Bronchial epithelial cell (primary cell): ENCODE measurements around the gene MSI1. TPM values are rescaled to one million over a fixed set of nuclear protein-coding genes. Genes with fewer than 3 reads are reported as not detected.

Experiments
- DNase-seq: peaks from one replicate; pipeline ENCODE4 v3.0.0-alpha.2; 2010; ENCODE audit warnings: low read depth
- FAIRE-seq: peaks from 2 replicates; lab custom pipeline; 2011; peaks lifted over from hg19 to GRCh38; lab: Jason Lieb, UNC
- H3K27me3 ChIP-seq: 2 replicates; pipeline ENCODE4 v1.5.1; 2011; ENCODE audit warnings: low read length; ENCODE audit not compliant: control insufficient read depth, insufficient read depth
- H3K36me3 ChIP-seq: 2 replicates; pipeline ENCODE4 v1.5.1; 2011; ENCODE audit warnings: low read length; ENCODE audit not compliant: control insufficient read depth, insufficient read depth
- H3K4me3 ChIP-seq: 2 replicates; pipeline ENCODE4 v1.5.1; 2011; ENCODE audit warnings: mild to moderate bottlenecking, low read depth, low read length, control low read depth
- total RNA-seq: library from RNA; depleted of rRNA; stranded (reverse); fragments of >200 nt; gene quantifications from 2 replicates; pipeline ENCODE4 v1.2.1, GENCODE V29; 2014
- TF ChIP-seq, protein P1 (sequence below): IDR thresholded peaks from 2 replicates; pipeline ENCODE4 v1.5.1; 2011; ENCODE audit warnings: mild to moderate bottlenecking, moderate library complexity, low read length, control low read depth, inconsistent platforms; ENCODE audit not compliant: insufficient read depth, severe bottlenecking

The MSI1 gene
- total RNA-seq, 1 donor from 2014 or later, result not detected

DNA sequence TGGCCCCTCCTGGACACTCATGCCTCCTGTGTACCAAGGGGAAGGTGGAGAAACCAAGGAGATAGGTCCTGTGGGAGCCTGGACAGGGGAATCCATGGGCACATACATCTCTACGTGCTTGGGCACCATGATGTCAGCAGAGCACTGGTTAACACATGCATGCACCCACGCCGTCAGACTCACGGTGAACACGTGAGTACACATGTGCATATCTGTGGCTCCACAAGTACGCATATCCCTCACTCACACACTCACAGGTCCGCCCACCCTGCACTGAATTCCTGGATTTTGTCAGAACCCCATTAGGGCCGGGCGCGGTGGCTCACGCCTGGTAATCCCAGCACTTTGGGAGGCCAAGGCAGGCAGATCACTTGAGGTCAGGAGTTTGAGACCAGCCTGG lies 39.8 kb upstream of the MSI1 start:
- no peak overlapping the region for H3K4me3 ChIP-seq
- FAIRE-seq (no peak), DNase-seq (no peak)
- H3K36me3 ChIP-seq, result no peaks in the 10 kb centered on the region
- no peaks in the 10 kb centered on the region for H3K27me3 ChIP-seq
- TF ChIP-seq, protein P1, sequence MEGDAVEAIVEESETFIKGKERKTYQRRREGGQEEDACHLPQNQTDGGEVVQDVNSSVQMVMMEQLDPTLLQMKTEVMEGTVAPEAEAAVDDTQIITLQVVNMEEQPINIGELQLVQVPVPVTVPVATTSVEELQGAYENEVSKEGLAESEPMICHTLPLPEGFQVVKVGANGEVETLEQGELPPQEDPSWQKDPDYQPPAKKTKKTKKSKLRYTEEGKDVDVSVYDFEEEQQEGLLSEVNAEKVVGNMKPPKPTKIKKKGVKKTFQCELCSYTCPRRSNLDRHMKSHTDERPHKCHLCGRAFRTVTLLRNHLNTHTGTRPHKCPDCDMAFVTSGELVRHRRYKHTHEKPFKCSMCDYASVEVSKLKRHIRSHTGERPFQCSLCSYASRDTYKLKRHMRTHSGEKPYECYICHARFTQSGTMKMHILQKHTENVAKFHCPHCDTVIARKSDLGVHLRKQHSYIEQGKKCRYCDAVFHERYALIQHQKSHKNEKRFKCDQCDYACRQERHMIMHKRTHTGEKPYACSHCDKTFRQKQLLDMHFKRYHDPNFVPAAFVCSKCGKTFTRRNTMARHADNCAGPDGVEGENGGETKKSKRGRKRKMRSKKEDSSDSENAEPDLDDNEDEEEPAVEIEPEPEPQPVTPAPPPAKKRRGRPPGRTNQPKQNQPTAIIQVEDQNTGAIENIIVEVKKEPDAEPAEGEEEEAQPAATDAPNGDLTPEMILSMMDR, result no peak

DNA sequence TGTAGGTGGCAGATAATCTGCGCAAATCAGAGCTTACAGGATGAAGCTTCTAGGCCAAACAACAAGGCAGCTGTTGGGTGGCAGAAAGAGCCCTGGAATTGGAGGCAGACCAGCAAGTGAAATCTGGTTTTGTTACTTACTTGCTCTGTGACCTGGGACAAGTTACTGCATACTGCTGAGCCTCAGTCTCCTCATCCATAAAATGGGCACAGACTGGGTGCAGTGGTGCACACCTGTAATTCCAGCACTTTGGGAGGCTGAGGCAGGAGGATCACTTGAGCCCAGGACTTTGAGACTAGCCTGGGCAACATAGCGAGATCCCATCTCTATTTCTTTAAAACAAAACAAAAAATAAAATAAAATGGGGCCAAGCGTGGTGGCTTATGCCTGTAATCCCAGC lies 37.6 kb upstream of the MSI1 start:
- Histone ChIP-seq H3K27me3 (peaks cover 2% of the 10 kb centered on the region), H3K4me3 (no peak overlapping the region), H3K36me3 (no peaks in the 10 kb centered on the region)
- DNase-seq (no peak), FAIRE-seq (no peak)
- TF ChIP-seq, protein P1, result no peak

DNA sequence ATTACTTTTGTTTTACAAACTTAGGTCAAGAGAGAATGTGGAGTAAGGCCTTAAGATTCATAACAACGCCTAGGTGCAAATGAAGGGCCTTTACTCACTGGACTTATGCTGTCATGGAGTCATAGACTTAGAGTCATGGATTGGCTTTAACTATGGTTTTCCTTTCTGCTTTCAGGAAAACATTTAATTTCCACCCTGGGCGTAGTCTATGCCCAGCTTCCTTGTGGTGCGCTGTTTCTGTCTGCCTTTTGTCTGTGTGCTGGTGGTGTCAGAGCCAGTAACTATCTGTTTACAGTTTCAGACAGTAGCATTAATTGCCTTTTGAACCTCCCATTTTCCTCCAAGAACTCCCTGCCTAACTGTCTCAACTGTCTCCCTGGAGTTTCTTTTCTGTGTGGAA lies 37.1 kb upstream of the MSI1 start:
- Histone ChIP-seq H3K4me3 (no peak overlapping the region), H3K36me3 (no peaks in the 10 kb centered on the region), H3K27me3 (peaks cover 2% of the 10 kb centered on the region)
- DNase-seq (no peak), FAIRE-seq (no peak)
- TF ChIP-seq, protein P1, result no peak

DNA sequence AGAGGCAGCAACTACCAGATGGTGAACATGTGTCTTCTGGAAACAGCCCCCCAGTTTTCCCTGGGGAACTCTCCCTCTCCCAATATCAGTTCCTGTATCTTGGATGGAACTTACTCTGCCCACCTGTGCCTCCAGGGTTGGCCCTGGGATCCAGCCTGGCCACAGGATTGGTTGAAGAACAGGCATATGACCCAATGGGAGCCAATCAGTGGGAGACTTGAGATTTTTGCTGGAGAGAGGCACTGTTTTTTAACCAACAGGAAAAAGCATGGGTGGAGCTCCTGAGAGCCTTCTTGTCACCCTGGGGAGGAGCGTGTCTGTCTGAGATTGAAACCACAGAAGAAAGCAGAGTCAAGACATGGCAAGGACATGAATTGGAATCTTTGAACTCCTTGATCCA lies 35.3 kb upstream of the MSI1 start:
- FAIRE-seq (no peak), DNase-seq (no peak)
- Histone ChIP-seq H3K4me3 (no peak overlapping the region), H3K36me3 (no peaks in the 10 kb centered on the region), H3K27me3 (peaks cover 2% of the 10 kb centered on the region)
- TF ChIP-seq, protein P1, result no peak

DNA sequence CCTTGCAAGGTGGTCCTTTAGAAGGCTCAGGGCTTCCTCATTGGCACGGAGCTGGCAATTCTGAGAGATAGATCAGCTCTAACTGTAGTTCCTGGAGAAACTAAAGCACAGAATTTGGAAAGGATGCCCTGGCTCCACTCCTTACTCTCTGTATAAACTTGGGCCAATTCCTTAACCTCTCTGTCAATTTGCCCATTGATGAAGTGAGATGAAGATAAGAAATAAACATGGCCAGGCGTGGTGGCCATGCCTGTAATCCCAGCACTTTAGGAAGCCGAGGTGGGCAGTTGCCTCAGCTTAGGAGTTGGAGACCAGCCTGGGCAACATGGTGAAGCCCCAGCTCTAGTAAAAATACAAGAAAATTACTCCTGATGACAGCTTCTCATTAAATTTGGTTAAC lies 34.9 kb upstream of the MSI1 start:
- FAIRE-seq (no peak), DNase-seq (no peak)
- no peak overlapping the region for H3K4me3 ChIP-seq
- H3K36me3 ChIP-seq, result no peaks in the 10 kb centered on the region
- TF ChIP-seq, protein P1, result no peak
- H3K27me3 ChIP-seq, result peaks cover 2% of the 10 kb centered on the region

DNA sequence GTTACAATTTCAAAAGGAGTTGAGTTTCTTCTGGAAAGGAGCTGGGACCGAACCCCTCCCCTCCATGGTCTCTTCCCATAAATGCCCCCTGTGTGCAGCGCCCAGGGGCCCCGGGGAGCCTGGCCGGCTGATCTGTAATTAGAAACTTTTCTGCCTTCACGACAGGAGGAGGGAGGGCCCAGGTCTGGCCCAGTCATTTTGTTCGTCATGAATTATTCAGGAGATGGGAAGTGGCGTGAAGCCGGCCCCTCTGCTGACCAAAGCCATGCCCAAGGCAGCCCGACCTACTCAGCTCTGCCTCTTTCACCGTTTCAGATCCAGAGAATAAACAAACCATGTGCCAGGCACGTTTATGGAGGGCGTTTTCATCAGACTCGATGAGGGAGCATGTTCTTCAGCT lies 33.3 kb upstream of the MSI1 start:
- Histone ChIP-seq H3K36me3 (no peaks in the 10 kb centered on the region), H3K4me3 (no peak overlapping the region), H3K27me3 (peaks cover 2% of the 10 kb centered on the region)
- FAIRE-seq (no peak), DNase-seq (no peak)
- TF ChIP-seq, protein P1, result no peak
